Osteocyte (in vitro differentiated cells): Measurements from ENCODE around the gene C19orf12. TPM values are rescaled to one million over a fixed set of nuclear protein-coding genes. Genes with fewer than 3 reads are reported as not detected.

Experiments
- DNase-seq: peaks from one replicate; pipeline ENCODE4 v3.0.0; 2021; ENCODE audit warnings: mixed read lengths; ENCODE audit not compliant: unreplicated experiment; ENCODE audit errors: extremely low spot score
- H3K27ac Mint-ChIP-seq: one replicate; pipeline ENCODE4 v1.8.0; 2021; ENCODE audit warnings: mild to moderate bottlenecking, mixed read lengths; ENCODE audit not compliant: unreplicated experiment
- H3K27me3 Mint-ChIP-seq: one replicate; pipeline ENCODE4 v1.8.0; 2021; ENCODE audit warnings: mixed read lengths; ENCODE audit not compliant: unreplicated experiment
- H3K36me3 Mint-ChIP-seq: one replicate; pipeline ENCODE4 v1.8.0; 2021; ENCODE audit warnings: mixed read lengths; ENCODE audit not compliant: unreplicated experiment
- H3K4me1 Mint-ChIP-seq: one replicate; pipeline ENCODE4 v1.8.0; 2021; ENCODE audit warnings: mixed read lengths; ENCODE audit not compliant: unreplicated experiment
- H3K4me3 Mint-ChIP-seq: one replicate; pipeline ENCODE4 v1.8.0; 2021; ENCODE audit warnings: mild to moderate bottlenecking, moderate library complexity, mixed read lengths; ENCODE audit not compliant: unreplicated experiment
- H3K9me3 Mint-ChIP-seq: one replicate; pipeline ENCODE4 v1.8.0; 2021; ENCODE audit warnings: mixed read lengths; ENCODE audit not compliant: unreplicated experiment
- CTCF ChIP-seq: fragments of 200-600 bp; sonication (generic); IDR thresholded peaks from 2 replicates; pipeline ENCODE4 v1.5.0; 2021; ENCODE audit warnings: antibody characterized with exemption, mild to moderate bottlenecking, moderate library complexity
- total RNA-seq: library from RNA; stranded (reverse); gene quantifications from 2 replicates; pipeline ENCODE4 v1.2.1, GENCODE V29; 2021

Gene C19orf12
- total RNA-seq, 1 donor from 2014 or later = 42.7 TPM

GRCh38 chr19:29668746-29669609 lies 46.1 kb downstream of the C19orf12 start:
- H3K36me3 Mint-ChIP-seq = peaks cover 28% of the 10 kb centered on the region
- no peaks in the 10 kb centered on the region for H3K27me3 Mint-ChIP-seq
- no peak for DNase-seq
- TF ChIP-seq CTCF = peak; percentile 32
- H3K4me1 Mint-ChIP-seq = peaks cover 68% of the 10 kb centered on the region
- H3K4me3 Mint-ChIP-seq = no peak overlapping the region
- H3K27ac Mint-ChIP-seq = no peak overlapping the region
- no peaks in the 10 kb centered on the region for H3K9me3 Mint-ChIP-seq

GRCh38 chr19:29667901-29668341 lies 47.1 kb downstream of the C19orf12 start:
- H3K4me1 Mint-ChIP-seq = peaks cover 73% of the 10 kb centered on the region
- H3K27me3 Mint-ChIP-seq = no peaks in the 10 kb centered on the region
- peak overlapping the region; percentile 79 for H3K27ac Mint-ChIP-seq
- H3K4me3 Mint-ChIP-seq = peak overlapping the region; percentile 89
- no peak for DNase-seq
- TF ChIP-seq CTCF = no peak
- H3K9me3 Mint-ChIP-seq = no peaks in the 10 kb centered on the region
- H3K36me3 Mint-ChIP-seq = peaks cover 25% of the 10 kb centered on the region

- peaks cover 73% of the 10 kb centered on the region for H3K4me1 Mint-ChIP-seq
- H3K9me3 Mint-ChIP-seq = no peaks in the 10 kb centered on the region
- H3K4me3 Mint-ChIP-seq = peak overlapping the region; percentile 89
- H3K27me3 Mint-ChIP-seq = no peaks in the 10 kb centered on the region
- TF ChIP-seq CTCF = no peak
- DNase-seq = no peak
- peak overlapping the region; percentile 79 for H3K27ac Mint-ChIP-seq
- peaks cover 21% of the 10 kb centered on the region for H3K36me3 Mint-ChIP-seq
Observed at GRCh38 chr19:29667387-29667783, 47.7 kb downstream of the C19orf12 start.

- H3K4me1 Mint-ChIP-seq = peaks cover 74% of the 10 kb centered on the region
Observed at GRCh38 chr19:29666578-29667386, 48.3 kb downstream of the C19orf12 start.

More at GRCh38 chr19:29666578-29667386, 48.3 kb downstream of the C19orf12 start:
- Mint-ChIP-seq H3K36me3 (peaks cover 19% of the 10 kb centered on the region), H3K27ac (peak overlapping the region; percentile 79), H3K4me3 (peak overlapping the region; percentile 89), H3K27me3 (no peaks in the 10 kb centered on the region), H3K9me3 (no peaks in the 10 kb centered on the region)
- no peak for TF ChIP-seq CTCF
- no peak for DNase-seq
